LNCAP (cell line): ENCODE measurements around the gene ZNF318.

ENCODE experiments used
- CTCF ChIP-seq: fragments of 450-650 bp; IDR thresholded peaks from 2 replicates; pipeline ENCODE4 v1.5.1; 2017; ENCODE audit warnings: mild to moderate bottlenecking

The ZNF318 gene

GRCh38 chr6:43405354-43405753, 35.9 kb upstream of the ZNF318 start:
- no peak for TF ChIP-seq CTCF

DNA sequence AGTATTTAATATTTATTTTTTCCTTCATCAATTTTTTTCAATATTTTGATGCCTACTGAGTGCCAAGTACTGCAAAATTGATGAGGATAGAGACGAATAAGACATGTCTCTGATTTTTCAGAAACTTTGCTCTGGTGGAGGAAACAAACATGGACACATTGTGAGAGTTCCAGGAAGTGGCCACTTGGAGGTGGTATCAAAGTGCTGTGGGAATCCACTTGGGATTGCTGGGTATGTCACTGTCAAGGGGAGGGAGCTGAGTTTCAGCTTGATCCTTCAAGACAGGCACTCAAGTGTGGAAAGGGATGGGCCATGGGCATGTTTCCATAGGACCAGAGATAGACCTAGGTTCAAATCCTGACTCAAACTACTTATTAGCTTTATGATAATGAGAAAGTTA, 33.4 kb upstream of the ZNF318 start:
- no peak for TF ChIP-seq CTCF

DNA sequence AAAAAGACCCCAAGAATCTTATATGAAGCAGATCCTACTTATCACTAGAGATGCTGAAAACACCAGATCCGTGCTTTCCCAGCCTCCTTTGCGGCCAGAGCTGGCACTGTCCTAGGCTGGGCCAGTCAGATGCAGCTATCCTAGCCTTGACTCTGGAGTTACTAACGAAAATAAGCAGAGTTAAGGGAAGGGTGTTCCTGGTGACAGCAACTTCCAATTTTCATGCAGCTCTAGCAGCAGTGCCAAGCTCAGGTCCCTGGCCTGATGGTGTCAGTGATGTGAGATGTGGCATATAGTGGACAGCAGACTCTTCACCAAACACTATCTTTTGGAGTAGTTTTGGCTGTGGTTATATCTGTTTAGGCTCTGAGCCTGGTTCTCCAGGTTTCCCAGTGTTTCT, 32.3 kb upstream of the ZNF318 start:
- no peak for TF ChIP-seq CTCF

- TF ChIP-seq CTCF = no peak
Measured at GRCh38 chr6:43399932-43400487, 30.6 kb upstream of the ZNF318 start.

- no peak for TF ChIP-seq CTCF
Measured at GRCh38 chr6:43396408-43397149, 27.1 kb upstream of the ZNF318 start.

DNA sequence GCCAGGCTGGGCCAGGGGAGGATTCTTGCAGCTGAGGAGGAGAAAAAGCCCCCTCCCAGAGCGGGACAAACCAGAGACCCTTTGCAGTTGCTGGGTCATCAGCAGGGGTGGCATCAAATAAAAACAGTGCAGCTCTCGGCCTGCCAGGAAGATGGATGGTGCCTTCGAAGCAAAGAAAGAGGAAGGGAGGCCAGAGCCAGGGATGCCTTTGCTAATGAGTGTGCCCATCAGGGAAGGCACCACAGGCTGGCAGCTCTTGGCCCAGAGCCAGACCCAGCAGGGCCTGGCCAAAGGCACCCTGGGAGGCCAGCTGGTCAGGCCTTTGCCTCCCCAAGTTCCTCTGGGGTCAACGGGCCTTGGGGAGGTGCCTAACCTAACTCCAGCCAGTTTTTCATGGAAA, 26.3 kb upstream of the ZNF318 start:
- TF ChIP-seq CTCF = no peak

DNA sequence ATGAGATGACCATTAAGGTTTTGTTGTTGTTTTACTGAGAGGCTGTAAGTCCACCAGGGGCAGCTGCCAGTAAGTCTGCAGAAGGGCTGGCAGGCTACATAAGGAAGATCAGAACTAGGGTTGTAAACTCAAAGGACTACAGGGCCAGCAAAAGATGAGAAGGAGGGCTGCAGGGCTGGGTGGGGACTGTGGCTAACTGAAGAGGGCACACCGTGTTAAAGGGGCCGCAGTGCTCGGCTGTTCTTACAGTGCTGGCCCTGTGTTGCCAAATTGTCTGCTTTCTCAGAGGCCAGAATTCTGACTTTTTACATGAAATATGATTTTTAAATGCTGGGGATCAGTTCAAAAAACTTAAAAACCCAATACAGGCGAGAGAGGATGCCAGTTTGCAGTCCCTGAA, 25.5 kb upstream of the ZNF318 start:
- no peak for TF ChIP-seq CTCF
